ENCODE results near the gene SPHK1. TPM values are rescaled to one million over a fixed set of nuclear protein-coding genes. Genes with fewer than 3 reads are reported as not detected.

Gene SPHK1
- total and polyA plus RNA-seq, 2 donors (not counting 3 experiments of a cell fraction or from before 2014, with no cell fraction given) = 85.6 to 97.4 TPM

GRCh38 chr17:76357597-76358158 lies 26.7 kb upstream of the SPHK1 start:
- Histone ChIP-seq H3K9ac (replicated peaks; ENCODE audit: extremely low read depth, insufficient read depth, low read length) (no peak overlapping the region), H3K36me3 (ENCODE audit: control insufficient read depth in 2 of 2, extremely low read depth in 1 of 2, insufficient read depth in 2 of 2, low read length in 2 of 2) (no peaks in the 10 kb centered on the region), H3K27me3 (ENCODE audit: control insufficient read depth in 2 of 2, insufficient read depth in 2 of 2, low read length in 2 of 2) (no peaks in the 10 kb centered on the region), H3K27ac (ENCODE audit: insufficient read depth, low read depth, low read length) (no peak overlapping the region), H4K20me1 (replicated peaks; ENCODE audit: control insufficient read depth, extremely low read depth, insufficient read depth, low read length) (no peaks in the 10 kb centered on the region), H3K9me3 (replicated peaks; ENCODE audit: control insufficient read depth, insufficient read depth, low read length) (no peaks in the 10 kb centered on the region), H3K4me2 (ENCODE audit: insufficient read depth, low read length) (no peak overlapping the region), H3K4me3 (replicated peaks in 1 of 3; ENCODE audit: insufficient read depth in 1 of 3, low read depth in 1 of 3, low read length in 3 of 3) (no peak overlapping the region), H3K4me1 (ENCODE audit: control insufficient read depth, extremely low read depth, insufficient read depth, low read length) (peaks cover 3% of the 10 kb centered on the region), H3K9me1 (replicated peaks; ENCODE audit: control insufficient read depth, extremely low read depth, insufficient read depth, low read length) (no peaks in the 10 kb centered on the region), H3K79me2 (ENCODE audit: control insufficient read depth, insufficient read depth, low read length) (peaks cover 5% of the 10 kb centered on the region), H2AFZ (ENCODE audit: low read depth, low read length) (no peak overlapping the region)
- CTCF ChIA-PET = interaction anchor here (0.8 to 2.2 kb wide), 3 partner anchors 12 to 41 kb away, joined by 4 to 7 read pairs (median 5); no protein-coding TSS in a partner anchor
- intact Hi-C loops (cut with micrococcal nuclease) = no loop called here
- POLR2A ChIA-PET = interaction anchor here (0.7 kb wide), 1 partner anchor 32 kb away, joined by 6 read pairs; no protein-coding TSS in a partner anchor
- FAIRE-seq (no peak), DNase-seq (ENCODE audit: low read depth, low spot score) (no peak)
- dilution Hi-C loops (cut with MboI; ENCODE audit: extremely low pct_ligation_motif_present, low sequenced_read_pairs) = no loop called here
- TF ChIP-seq GATA2 (IDR thresholded peaks at IDR 0.05; ENCODE audit: insufficient read depth, insufficient read length, low read depth, low read length) = no peak
- TF ChIP-seq POLR2AphosphoS5 (IDR thresholded peaks at IDR 0.05; ENCODE audit: insufficient read depth, low read depth, low read length) = no peak
- TF ChIP-seq EZH2 (IDR thresholded peaks at IDR 0.05; ENCODE audit: borderline replicate concordance, low read depth, low read length, severe bottlenecking) = no peak
- no peak for TF ChIP-seq MYC (IDR thresholded peaks at IDR 0.05; ENCODE audit: low read depth, low read length)
- TF ChIP-seq, protein P1, sequence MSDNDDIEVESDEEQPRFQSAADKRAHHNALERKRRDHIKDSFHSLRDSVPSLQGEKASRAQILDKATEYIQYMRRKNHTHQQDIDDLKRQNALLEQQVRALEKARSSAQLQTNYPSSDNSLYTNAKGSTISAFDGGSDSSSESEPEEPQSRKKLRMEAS (IDR thresholded peaks at IDR 0.05; ENCODE audit: insufficient read depth, insufficient read length) = no peak
- TF ChIP-seq, protein P2, sequence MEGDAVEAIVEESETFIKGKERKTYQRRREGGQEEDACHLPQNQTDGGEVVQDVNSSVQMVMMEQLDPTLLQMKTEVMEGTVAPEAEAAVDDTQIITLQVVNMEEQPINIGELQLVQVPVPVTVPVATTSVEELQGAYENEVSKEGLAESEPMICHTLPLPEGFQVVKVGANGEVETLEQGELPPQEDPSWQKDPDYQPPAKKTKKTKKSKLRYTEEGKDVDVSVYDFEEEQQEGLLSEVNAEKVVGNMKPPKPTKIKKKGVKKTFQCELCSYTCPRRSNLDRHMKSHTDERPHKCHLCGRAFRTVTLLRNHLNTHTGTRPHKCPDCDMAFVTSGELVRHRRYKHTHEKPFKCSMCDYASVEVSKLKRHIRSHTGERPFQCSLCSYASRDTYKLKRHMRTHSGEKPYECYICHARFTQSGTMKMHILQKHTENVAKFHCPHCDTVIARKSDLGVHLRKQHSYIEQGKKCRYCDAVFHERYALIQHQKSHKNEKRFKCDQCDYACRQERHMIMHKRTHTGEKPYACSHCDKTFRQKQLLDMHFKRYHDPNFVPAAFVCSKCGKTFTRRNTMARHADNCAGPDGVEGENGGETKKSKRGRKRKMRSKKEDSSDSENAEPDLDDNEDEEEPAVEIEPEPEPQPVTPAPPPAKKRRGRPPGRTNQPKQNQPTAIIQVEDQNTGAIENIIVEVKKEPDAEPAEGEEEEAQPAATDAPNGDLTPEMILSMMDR (IDR thresholded peaks at IDR 0.05; ENCODE audit: extremely low read depth in 1 of 2, insufficient read depth in 1 of 2, low read depth in 1 of 2, low read length in 2 of 2) = no peak
- no peak for TF ChIP-seq JUN (IDR thresholded peaks at IDR 0.05; ENCODE audit: borderline replicate concordance, insufficient read depth, insufficient read length, low read depth)
- TF ChIP-seq POLR2A (IDR thresholded peaks at IDR 0.05; ENCODE audit: low read depth, low read length) = no peak
- TF ChIP-seq FOS (IDR thresholded peaks at IDR 0.05; ENCODE audit: borderline replicate concordance, insufficient read depth, low read length) = no peak
- no TSS peak for BruUV-seq (replicated peaks)

Data from endothelial cell of umbilical vein (primary cell).